ENCODE measurements around the gene SEZ6. TPM values are rescaled to one million over a fixed set of nuclear protein-coding genes. Genes with fewer than 3 reads are reported as not detected.

SEZ6 gene
- total RNA-seq, 1 donor from 2014 or later: 0.72 TPM

DNA sequence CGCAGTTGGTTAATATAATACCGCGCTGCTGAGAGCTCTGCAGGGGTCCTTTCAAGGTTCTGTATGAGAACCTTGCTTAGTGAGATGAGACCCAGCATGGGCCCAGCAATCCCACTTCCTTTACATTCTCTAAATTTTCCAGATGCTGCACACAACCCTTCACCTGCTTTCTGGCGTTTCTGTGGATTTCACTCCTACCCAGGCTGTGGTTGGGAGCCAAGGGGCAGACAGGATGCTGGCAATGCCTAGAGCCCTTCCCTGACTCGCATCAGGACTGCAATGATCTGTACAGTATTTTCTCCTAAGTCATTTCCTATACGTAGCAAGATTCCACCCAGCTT, 27.0 kb upstream of the SEZ6 start:
- H3K9me3 Mint-ChIP-seq: peaks cover 9% of the 10 kb centered on the region
- H3K4me1 Mint-ChIP-seq: peaks cover 22% of the 10 kb centered on the region
- TF ChIP-seq, protein P1, sequence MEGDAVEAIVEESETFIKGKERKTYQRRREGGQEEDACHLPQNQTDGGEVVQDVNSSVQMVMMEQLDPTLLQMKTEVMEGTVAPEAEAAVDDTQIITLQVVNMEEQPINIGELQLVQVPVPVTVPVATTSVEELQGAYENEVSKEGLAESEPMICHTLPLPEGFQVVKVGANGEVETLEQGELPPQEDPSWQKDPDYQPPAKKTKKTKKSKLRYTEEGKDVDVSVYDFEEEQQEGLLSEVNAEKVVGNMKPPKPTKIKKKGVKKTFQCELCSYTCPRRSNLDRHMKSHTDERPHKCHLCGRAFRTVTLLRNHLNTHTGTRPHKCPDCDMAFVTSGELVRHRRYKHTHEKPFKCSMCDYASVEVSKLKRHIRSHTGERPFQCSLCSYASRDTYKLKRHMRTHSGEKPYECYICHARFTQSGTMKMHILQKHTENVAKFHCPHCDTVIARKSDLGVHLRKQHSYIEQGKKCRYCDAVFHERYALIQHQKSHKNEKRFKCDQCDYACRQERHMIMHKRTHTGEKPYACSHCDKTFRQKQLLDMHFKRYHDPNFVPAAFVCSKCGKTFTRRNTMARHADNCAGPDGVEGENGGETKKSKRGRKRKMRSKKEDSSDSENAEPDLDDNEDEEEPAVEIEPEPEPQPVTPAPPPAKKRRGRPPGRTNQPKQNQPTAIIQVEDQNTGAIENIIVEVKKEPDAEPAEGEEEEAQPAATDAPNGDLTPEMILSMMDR (conservative IDR thresholded peaks at IDR 0.05): no peak
- H3K36me3 Mint-ChIP-seq (ENCODE audit: low read depth): peaks cover 9% of the 10 kb centered on the region
- H3K27ac Mint-ChIP-seq (ENCODE audit: unreplicated experiment): no peak overlapping the region
- no peak for DNase-seq (ENCODE audit: low read depth, low spot score)
- H3K27me3 Mint-ChIP-seq (ENCODE audit: low read depth): peaks cover 45% of the 10 kb centered on the region
- H3K4me3 Mint-ChIP-seq: no peak overlapping the region

DNA sequence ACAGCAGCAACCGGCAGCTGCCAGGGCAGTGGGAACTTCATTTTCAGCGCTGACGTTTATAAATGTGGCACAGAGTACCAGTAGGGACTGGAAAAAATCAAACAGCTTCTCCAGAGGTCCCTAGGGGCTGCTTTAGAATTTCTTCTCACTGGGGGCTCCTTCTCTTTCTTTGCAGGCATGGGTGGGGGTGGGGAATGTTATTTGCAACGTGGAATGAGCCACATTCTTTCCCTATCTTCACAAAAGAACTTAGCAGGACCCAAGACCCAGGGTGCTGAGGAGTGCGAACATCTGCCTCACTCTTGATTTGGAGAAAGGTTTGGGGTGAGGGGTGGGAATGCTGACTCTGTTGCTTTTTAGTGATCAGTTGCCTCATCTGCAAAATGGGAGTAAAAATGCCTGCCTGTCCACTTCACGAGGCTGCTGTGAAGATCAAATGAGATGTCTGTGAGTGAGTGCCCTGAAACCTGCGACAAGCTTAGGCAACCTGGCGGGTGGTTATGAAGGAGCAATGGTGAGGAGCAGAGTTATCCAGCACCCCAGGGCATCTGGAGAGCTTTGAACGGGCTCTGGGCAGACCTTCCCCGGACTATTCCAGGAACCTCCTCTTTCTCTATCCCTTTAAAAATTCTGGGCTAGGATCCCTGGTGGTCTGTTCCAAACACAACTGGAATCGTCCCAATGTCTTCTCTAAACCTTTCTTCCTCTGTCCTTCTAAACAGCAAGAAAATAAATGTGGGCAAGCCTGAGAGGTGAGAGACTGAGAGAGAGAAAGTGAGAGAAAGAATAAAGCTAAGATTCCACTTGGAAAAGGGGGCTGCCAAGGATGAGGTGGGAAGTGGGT, 26.4 kb upstream of the SEZ6 start:
- H3K4me1 Mint-ChIP-seq: peaks cover 25% of the 10 kb centered on the region
- H3K4me3 Mint-ChIP-seq: no peak overlapping the region
- H3K27ac Mint-ChIP-seq (ENCODE audit: unreplicated experiment): no peak overlapping the region
- TF ChIP-seq, protein P1 (conservative IDR thresholded peaks at IDR 0.05): no peak
- peaks cover 9% of the 10 kb centered on the region for H3K9me3 Mint-ChIP-seq
- peaks cover 46% of the 10 kb centered on the region for H3K27me3 Mint-ChIP-seq (ENCODE audit: low read depth)
- H3K36me3 Mint-ChIP-seq (ENCODE audit: low read depth): peaks cover 9% of the 10 kb centered on the region
- no peak for DNase-seq (ENCODE audit: low read depth, low spot score)

DNA sequence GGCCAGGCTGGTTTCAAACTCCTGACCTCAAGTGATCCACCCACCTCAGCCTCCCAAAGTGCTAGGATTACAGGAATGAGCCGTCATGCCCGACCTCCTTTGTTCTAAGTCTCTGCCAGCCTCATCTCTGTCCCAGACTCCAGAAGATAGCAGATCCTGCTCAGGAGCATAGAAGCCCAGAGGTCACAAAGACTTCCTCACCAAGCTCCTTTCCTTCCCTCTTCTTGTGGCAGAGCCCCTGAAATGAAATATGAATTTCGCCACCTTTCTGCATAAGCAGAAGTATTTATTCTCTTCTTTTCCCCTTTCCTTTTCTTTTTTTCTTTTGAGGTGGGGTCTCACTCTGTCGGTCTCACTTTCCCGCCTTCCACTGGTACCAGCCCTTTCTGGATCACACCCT, 25.7 kb upstream of the SEZ6 start:
- Mint-ChIP-seq H3K27me3 (ENCODE audit: low read depth) (peaks cover 46% of the 10 kb centered on the region), H3K4me1 (peaks cover 25% of the 10 kb centered on the region), H3K36me3 (ENCODE audit: low read depth) (peaks cover 9% of the 10 kb centered on the region)

DNA sequence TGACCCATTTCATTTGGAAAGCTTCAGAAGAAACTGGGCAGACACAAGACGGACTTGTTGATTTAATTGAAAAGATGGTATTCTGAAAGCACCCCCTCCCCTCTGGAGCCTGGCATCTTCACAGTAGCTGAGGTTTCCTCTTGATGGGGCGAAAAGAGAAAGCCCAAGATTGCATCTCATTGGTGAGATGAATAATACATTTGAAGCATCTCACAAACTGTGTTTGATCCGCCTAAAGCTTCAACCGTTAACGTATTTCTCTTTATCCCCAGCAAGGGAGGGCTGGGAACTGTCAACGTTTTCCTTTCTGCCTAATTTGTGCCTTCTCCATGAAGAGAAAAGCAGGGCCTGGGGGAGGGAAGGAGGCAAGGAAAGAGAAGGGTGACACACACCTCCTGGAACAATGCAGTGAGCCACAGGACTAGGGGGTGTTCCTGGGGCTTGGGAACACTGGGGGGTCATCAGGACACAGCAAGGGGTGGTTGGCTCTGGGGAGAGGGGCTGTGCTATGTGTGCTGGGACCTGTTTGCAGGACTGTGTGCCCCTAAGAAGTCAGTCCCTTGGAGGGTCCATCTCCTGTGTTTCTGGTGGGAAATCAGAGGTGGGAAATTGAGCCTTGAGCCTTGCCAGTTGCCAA, 18.6 kb upstream of the SEZ6 start:
- no peak for DNase-seq (ENCODE audit: low read depth, low spot score)
- Mint-ChIP-seq H3K4me1 (peaks cover 18% of the 10 kb centered on the region), H3K9me3 (no peaks in the 10 kb centered on the region), H3K4me3 (no peak overlapping the region), H3K27me3 (ENCODE audit: low read depth) (peaks cover 35% of the 10 kb centered on the region), H3K27ac (ENCODE audit: unreplicated experiment) (no peak overlapping the region), H3K36me3 (ENCODE audit: low read depth) (no peaks in the 10 kb centered on the region)
- TF ChIP-seq, protein P1 (conservative IDR thresholded peaks at IDR 0.05): no peak

More for the DNA sequence above, 25.7 kb upstream of the SEZ6 start:
- no peak for DNase-seq (ENCODE audit: low read depth, low spot score)
- peaks cover 9% of the 10 kb centered on the region for H3K9me3 Mint-ChIP-seq
- no peak overlapping the region for H3K4me3 Mint-ChIP-seq
- no peak overlapping the region for H3K27ac Mint-ChIP-seq (ENCODE audit: unreplicated experiment)
- TF ChIP-seq, protein P1 (conservative IDR thresholded peaks at IDR 0.05): no peak

DNA sequence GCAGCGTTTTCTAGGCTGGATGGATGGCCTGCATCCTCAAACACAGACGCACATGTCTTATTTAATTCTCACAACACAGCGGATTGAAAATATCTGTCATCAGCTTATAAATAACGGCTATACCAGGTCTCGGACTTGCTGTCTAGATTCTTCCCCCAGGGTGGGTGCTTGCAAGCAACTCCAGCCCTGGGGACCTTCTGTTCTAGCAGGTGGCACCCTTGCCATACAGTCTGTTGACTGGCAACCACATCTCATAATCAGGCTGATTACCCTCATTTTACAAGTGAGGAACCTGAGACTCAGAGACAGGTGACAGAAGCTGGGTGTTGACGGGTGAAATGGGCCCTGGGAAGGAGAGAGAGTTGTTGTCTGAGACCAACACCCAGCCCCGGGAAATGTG, 16.2 kb upstream of the SEZ6 start:
- H3K4me3 Mint-ChIP-seq: no peak overlapping the region
- TF ChIP-seq, protein P1 (conservative IDR thresholded peaks at IDR 0.05): no peak
- no peaks in the 10 kb centered on the region for H3K36me3 Mint-ChIP-seq (ENCODE audit: low read depth)
- H3K9me3 Mint-ChIP-seq: no peaks in the 10 kb centered on the region
- peaks cover 18% of the 10 kb centered on the region for H3K4me1 Mint-ChIP-seq
- no peak for DNase-seq (ENCODE audit: low read depth, low spot score)
- H3K27me3 Mint-ChIP-seq (ENCODE audit: low read depth): peaks cover 50% of the 10 kb centered on the region
- H3K27ac Mint-ChIP-seq (ENCODE audit: unreplicated experiment): no peak overlapping the region

All from neural crest cell (in vitro differentiated cells).